ENCODE measurements around the gene MYZAP. TPM values are rescaled to one million over a fixed set of nuclear protein-coding genes. Genes with fewer than 3 reads are reported as not detected.

Gene MYZAP
- total and polyA plus RNA-seq, 10 of the 15 experiments (the other 5 are each of a cell fraction or from before 2014, with no cell fraction given): not detected

DNA sequence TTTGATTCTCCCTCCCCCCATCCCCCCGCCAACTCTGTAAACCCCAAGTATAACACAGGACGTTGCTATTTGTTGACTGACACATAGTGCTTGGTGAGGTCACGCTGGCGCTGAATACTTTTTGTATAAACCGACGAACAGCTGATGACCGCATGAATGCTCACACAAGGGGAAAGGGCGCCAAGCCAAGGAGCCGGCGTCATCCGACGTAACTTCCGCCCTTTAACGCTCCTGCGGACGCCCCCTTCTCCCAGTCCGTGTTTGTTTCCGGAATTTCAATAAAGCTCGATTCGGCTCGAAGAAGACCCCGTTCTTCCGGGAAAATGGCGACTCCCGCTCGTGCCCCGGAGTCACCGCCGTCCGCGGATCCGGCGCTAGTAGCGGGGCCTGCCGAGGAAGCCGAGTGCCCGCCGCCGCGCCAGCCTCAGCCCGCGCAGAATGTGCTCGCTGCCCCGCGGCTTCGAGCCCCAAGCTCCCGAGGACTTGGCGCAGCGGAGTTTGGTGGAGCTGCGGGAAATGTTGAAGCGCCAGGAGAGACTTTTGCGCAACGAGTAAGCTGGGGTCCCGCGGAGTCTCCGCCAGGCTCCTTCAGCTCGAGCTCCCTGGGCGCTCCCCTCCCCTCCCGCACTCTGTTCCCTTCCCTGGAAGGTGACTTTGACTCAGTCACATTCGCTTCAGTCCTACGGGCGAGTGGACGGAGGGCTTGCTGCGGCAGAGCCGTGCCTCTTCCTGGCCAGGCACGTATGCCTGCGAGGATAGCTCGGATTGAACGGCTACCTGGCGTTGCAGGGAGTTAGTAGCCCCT is 114.9 kb downstream of the MYZAP start, which contains the start of gene POLR2M (continued):
- TF ChIP-seq ZNF622 (IDR thresholded peaks at IDR 0.05): no peak
- peak; percentile 85 to 94 for TF ChIP-seq BHLHE40 (IDR thresholded peaks at IDR 0.05; ENCODE audit: borderline replicate concordance in 1 of 2, low read depth in 2 of 2, low read length in 1 of 2)
- TF ChIP-seq CREB1 (IDR thresholded peaks at IDR 0.05; ENCODE audit: low read depth): peak; percentile 99
- TF ChIP-seq BCL11A (IDR thresholded peaks at IDR 0.05; ENCODE audit: low read depth, low read length): no peak
- TF ChIP-seq LARP7 (IDR thresholded peaks at IDR 0.05): 0 out of 2 replicates have a peak, but pooled peaks have one; percentile 62
- peak; percentile 38; the same call in 1 of the 2 replicates for TF ChIP-seq TCF12 (IDR thresholded peaks at IDR 0.05; ENCODE audit: low read depth, low read length)
- no peak for TF ChIP-seq ZBED1 (IDR thresholded peaks at IDR 0.05; ENCODE audit: borderline replicate concordance)
- TF ChIP-seq SP1 (IDR thresholded peaks at IDR 0.05; ENCODE audit: low read depth, low read length): peak; percentile 45
- TF ChIP-seq, protein P1, sequence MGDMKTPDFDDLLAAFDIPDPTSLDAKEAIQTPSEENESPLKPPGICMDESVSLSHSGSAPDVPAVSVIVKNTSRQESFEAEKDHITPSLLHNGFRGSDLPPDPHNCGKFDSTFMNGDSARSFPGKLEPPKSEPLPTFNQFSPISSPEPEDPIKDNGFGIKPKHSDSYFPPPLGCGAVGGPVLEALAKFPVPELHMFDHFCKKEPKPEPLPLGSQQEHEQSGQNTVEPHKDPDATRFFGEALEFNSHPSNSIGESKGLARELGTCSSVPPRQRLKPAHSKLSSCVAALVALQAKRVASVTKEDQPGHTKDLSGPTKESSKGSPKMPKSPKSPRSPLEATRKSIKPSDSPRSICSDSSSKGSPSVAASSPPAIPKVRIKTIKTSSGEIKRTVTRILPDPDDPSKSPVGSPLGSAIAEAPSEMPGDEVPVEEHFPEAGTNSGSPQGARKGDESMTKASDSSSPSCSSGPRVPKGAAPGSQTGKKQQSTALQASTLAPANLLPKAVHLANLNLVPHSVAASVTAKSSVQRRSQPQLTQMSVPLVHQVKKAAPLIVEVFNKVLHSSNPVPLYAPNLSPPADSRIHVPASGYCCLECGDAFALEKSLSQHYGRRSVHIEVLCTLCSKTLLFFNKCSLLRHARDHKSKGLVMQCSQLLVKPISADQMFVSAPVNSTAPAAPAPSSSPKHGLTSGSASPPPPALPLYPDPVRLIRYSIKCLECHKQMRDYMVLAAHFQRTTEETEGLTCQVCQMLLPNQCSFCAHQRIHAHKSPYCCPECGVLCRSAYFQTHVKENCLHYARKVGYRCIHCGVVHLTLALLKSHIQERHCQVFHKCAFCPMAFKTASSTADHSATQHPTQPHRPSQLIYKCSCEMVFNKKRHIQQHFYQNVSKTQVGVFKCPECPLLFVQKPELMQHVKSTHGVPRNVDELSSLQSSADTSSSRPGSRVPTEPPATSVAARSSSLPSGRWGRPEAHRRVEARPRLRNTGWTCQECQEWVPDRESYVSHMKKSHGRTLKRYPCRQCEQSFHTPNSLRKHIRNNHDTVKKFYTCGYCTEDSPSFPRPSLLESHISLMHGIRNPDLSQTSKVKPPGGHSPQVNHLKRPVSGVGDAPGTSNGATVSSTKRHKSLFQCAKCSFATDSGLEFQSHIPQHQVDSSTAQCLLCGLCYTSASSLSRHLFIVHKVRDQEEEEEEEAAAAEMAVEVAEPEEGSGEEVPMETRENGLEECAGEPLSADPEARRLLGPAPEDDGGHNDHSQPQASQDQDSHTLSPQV (IDR thresholded peaks at IDR 0.05): no peak
- peak; percentile 85 for TF ChIP-seq IKZF1 (conservative IDR thresholded peaks at IDR 0.05)
- TF ChIP-seq NFYB (IDR thresholded peaks at IDR 0.05; ENCODE audit: insufficient read depth, low read depth, low read length): no peak
- TF ChIP-seq RCOR1 (conservative IDR thresholded peaks at IDR 0.05; ENCODE audit: low read depth, low read length): no peak
- TF ChIP-seq TAF1 (IDR thresholded peaks at IDR 0.05; ENCODE audit: borderline replicate concordance, low read depth, low read length): peak; percentile 87
- peak; percentile 62; the same call in 1 of the 2 replicates for TF ChIP-seq ASH2L (IDR thresholded peaks at IDR 0.05; ENCODE audit: borderline replicate concordance, low read depth)
- TF ChIP-seq POLR2AphosphoS5 (IDR thresholded peaks at IDR 0.05; ENCODE audit: low read length): peak; percentile 70
- TF ChIP-seq, protein P2, sequence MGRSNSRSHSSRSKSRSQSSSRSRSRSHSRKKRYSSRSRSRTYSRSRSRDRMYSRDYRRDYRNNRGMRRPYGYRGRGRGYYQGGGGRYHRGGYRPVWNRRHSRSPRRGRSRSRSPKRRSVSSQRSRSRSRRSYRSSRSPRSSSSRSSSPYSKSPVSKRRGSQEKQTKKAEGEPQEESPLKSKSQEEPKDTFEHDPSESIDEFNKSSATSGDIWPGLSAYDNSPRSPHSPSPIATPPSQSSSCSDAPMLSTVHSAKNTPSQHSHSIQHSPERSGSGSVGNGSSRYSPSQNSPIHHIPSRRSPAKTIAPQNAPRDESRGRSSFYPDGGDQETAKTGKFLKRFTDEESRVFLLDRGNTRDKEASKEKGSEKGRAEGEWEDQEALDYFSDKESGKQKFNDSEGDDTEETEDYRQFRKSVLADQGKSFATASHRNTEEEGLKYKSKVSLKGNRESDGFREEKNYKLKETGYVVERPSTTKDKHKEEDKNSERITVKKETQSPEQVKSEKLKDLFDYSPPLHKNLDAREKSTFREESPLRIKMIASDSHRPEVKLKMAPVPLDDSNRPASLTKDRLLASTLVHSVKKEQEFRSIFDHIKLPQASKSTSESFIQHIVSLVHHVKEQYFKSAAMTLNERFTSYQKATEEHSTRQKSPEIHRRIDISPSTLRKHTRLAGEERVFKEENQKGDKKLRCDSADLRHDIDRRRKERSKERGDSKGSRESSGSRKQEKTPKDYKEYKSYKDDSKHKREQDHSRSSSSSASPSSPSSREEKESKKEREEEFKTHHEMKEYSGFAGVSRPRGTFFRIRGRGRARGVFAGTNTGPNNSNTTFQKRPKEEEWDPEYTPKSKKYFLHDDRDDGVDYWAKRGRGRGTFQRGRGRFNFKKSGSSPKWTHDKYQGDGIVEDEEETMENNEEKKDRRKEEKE (IDR thresholded peaks at IDR 0.05): no peak
- TF ChIP-seq ZNF384 (IDR thresholded peaks at IDR 0.05; ENCODE audit: borderline replicate concordance, low read depth, low read length): peak; percentile 22; the same call in 1 of the 2 replicates
- no peak for TF ChIP-seq MTA2 (IDR thresholded peaks at IDR 0.05; ENCODE audit: low read depth)
- TF ChIP-seq SREBF1 (IDR thresholded peaks at IDR 0.05; ENCODE audit: low read length): no peak
- TF ChIP-seq, protein P3, sequence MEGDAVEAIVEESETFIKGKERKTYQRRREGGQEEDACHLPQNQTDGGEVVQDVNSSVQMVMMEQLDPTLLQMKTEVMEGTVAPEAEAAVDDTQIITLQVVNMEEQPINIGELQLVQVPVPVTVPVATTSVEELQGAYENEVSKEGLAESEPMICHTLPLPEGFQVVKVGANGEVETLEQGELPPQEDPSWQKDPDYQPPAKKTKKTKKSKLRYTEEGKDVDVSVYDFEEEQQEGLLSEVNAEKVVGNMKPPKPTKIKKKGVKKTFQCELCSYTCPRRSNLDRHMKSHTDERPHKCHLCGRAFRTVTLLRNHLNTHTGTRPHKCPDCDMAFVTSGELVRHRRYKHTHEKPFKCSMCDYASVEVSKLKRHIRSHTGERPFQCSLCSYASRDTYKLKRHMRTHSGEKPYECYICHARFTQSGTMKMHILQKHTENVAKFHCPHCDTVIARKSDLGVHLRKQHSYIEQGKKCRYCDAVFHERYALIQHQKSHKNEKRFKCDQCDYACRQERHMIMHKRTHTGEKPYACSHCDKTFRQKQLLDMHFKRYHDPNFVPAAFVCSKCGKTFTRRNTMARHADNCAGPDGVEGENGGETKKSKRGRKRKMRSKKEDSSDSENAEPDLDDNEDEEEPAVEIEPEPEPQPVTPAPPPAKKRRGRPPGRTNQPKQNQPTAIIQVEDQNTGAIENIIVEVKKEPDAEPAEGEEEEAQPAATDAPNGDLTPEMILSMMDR (IDR thresholded peaks at IDR 0.05 in 2 of 3, conservative IDR thresholded peaks at IDR 0.05 in 1 of 3; ENCODE audit: control insufficient read depth in 2 of 3, extremely low read depth in 1 of 3, insufficient read depth in 1 of 3, low read depth in 3 of 3, low read length in 3 of 3): no peak
- TF ChIP-seq DPF2 (IDR thresholded peaks at IDR 0.05): peak; percentile 61; the same call in 1 of the 2 replicates
- TF ChIP-seq NFIC (IDR thresholded peaks at IDR 0.05; ENCODE audit: low read depth, low read length): 0 out of 2 replicates have a peak, but pooled peaks have one; percentile 18

Measured in GM12878 (cell line).